Head of caudate nucleus (tissue), 42 donors: ENCODE measurements around the gene SPCS1.
"Not testable (repeated sequence)": the region's sequence is repeated elsewhere in the genome, so short reads cannot be mapped to it uniquely, and the experiment has no call there.

Experiments
- DNase-seq, 42 donors: peaks; one replicate each; pipeline versions ENCODE4 v3.0.0 to v3.0.0-alpha.2; 2020 to 2021; ENCODE audit warnings: mixed read lengths in 7 of 42
- intact Hi-C: fragments of 100-400 bp; cut with DNase I; formaldehyde crosslinking; loops from one replicate; pipeline ENCODE4 v1.15.0; 2022

SPCS1 gene

GRCh38 chr3:52721002-52721729, 15.3 kb downstream of the SPCS1 start:
- DNase-seq, result peak in 6 of 42 donors; percentile 21 to 49 (median 26)
- intact Hi-C loops, result no loop called here

- intact Hi-C loops, result no loop called here
- DNase-seq, result no peak
Observed at GRCh38 chr3:52721730-52722008, 15.8 kb downstream of the SPCS1 start.

GRCh38 chr3:52722491-52722890, 16.6 kb downstream of the SPCS1 start:
- no peak for DNase-seq
- intact Hi-C loops, result no loop called here

- intact Hi-C loops, result no loop called here
- DNase-seq, result no peak
Observed at GRCh38 chr3:52723935-52724334, 18.0 kb downstream of the SPCS1 start.

GRCh38 chr3:52724511-52724910, 18.6 kb downstream of the SPCS1 start:
- intact Hi-C loops, result no loop called here
- peak in 1 of 42 donors; percentile 13 for DNase-seq

- intact Hi-C loops, DNase-seq: not testable (repeated sequence)
Observed at GRCh38 chr3:52728753-52729152, 22.8 kb downstream of the SPCS1 start.

GRCh38 chr3:52730681-52731080, 24.8 kb downstream of the SPCS1 start:
- intact Hi-C loops, result no loop called here
- DNase-seq, result no peak

- intact Hi-C loops, result no loop called here
Observed at GRCh38 chr3:52731590-52731989, 25.7 kb downstream of the SPCS1 start.

GRCh38 chr3:52733256-52733891, 27.5 kb downstream of the SPCS1 start:
- intact Hi-C loops, result no loop called here

More at GRCh38 chr3:52731590-52731989, 25.7 kb downstream of the SPCS1 start:
- no peak for DNase-seq

GRCh38 chr3:52739730-52740129, 33.8 kb downstream of the SPCS1 start:
- intact Hi-C loops, result no loop called here

More at GRCh38 chr3:52733256-52733891, 27.5 kb downstream of the SPCS1 start:
- DNase-seq, result no peak

GRCh38 chr3:52742418-52743041, 36.6 kb downstream of the SPCS1 start:
- no peak for DNase-seq

More at GRCh38 chr3:52739730-52740129, 33.8 kb downstream of the SPCS1 start:
- DNase-seq, result no peak

GRCh38 chr3:52743152-52743551, 37.2 kb downstream of the SPCS1 start:
- intact Hi-C loops, result no loop called here

More at GRCh38 chr3:52742418-52743041, 36.6 kb downstream of the SPCS1 start:
- intact Hi-C loops, result no loop called here

GRCh38 chr3:52743721-52744120, 37.8 kb downstream of the SPCS1 start:
- intact Hi-C loops, result no loop called here
- no peak for DNase-seq

More at GRCh38 chr3:52743152-52743551, 37.2 kb downstream of the SPCS1 start:
- DNase-seq, result no peak

GRCh38 chr3:52752045-52752660, 46.2 kb downstream of the SPCS1 start:
- intact Hi-C loops, result no loop called here
- DNase-seq, result no peak

GRCh38 chr3:52754373-52754772, 48.5 kb downstream of the SPCS1 start:
- no peak for DNase-seq
- intact Hi-C loops, result no loop called here

- intact Hi-C loops, result no loop called here
- DNase-seq, result no peak
Observed at GRCh38 chr3:52756141-52756540, 50.2 kb downstream of the SPCS1 start.
